CD4-positive, alpha-beta T cell treated with Interleukin-10 for 1 hour (primary cell): ENCODE results near the gene BCL3.

ENCODE experiments used
- DNase-seq: peaks from one replicate; pipeline ENCODE4 v3.0.0-alpha.2; 2020

The BCL3 gene

DNA sequence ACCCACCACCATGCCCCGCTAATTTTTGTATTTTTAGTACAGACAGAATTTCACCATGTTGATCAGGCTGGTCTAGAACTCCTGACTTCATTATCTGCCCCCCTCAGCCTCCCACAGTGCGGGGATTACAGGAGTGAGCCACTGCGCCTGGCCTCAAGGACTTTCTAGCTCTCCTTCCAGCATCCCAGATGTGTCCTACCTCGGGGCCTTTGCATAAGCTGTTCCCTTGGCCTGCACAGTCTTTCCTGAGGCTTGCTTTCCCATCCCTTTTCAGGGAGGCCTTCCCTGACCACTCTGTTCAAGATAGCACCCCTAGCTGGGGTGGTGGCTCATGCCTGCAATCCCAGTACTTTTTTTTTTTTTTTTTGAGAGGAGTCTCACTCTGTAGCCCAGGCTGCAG is 46.1 kb downstream of the BCL3 start:
- DNase-seq, result no peak

DNA sequence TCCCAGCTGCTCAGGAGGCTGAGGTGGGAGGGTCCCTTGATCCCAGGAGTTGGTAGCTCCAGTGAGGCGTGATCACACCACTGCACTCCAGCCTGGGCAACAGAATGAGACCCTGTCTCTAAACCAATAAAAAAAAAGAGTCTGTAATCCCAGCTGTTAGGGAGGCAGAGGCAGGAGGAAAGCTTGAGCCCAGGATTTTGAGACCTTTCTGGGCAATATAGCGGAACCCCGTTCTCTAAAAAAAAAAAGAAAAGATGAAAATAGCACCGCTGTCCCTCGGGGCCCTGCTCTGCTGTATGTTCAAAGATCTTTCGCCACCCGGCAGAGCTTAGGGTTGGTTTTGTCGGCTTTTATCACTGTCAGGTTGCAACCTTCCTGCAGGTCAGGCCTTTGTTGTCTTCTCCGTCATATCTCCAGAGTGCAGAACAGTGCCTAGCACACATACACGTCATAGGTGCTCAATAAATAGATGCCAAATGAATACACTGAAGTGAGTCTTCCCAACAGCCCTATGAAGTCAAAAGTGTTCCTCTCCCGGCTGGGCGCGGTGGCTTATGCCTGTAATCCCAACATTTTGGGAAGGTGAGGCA is 47.0 kb downstream of the BCL3 start:
- no peak for DNase-seq

- no peak for DNase-seq
These were observed 48.2 kb downstream of the BCL3 start for GRCh38 chr19:44796701-44797115.

DNA sequence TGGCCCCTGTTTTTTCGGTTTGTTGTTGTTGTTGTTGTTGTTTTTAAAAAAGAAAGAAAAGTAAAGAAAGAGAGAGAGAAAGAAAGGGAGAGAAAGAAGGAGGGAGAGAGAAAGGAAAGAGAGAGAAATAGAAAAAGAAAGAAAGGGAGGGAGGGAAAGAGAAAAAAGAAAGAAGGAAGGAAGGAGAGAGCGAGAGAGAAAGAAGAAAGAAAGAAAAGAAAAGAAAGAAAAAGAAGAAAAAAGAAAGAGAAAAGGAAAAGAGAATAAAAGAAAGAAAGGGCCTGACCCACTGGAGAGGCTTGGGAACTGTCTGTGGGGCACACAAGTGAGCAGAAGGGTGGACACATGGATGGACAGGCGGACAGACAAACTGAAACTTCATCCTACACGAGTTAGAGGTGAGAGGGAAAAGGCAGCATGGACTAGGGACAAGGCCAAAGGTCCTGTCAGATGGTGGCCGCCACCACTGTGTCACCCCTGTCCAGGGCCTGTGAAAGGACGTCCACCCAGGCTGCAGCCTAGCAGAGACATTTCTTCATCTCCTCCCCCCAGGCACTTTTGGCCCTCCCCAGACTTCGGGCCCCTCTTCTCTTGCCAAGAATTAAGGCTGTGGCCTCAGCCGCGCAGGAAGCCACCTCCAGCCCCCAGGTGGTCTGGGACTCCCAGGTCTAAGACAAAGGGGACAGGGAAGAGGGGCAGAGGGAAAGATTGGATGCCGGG is 51.3 kb downstream of the BCL3 start:
- no peak for DNase-seq

DNA sequence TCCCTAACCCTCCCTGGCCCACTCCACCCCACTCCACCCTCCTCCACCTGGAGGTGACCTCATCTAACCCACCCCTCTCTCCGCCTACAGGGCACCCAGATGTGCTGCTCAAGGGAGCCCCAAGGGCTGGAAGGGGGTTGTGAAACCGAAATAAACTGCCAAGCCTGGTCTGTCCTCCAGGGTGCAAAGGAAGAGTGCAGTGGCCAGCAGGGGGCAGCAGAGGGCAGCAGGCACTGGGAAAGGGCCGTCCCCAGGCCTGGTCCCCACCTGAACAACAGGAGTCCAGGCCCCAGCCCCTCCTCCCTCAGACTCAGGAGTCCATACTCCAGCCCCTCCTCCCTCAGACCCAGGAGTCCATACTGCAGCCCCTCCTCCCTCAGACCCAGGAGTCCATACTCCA is 52.0 kb downstream of the BCL3 start:
- peak; percentile 78 for DNase-seq

- DNase-seq, result no peak
These were observed 55.2 kb downstream of the BCL3 start for GRCh38 chr19:44803442-44804428.

GRCh38 chr19:44806291-44806690 is 57.8 kb downstream of the BCL3 start:
- no peak for DNase-seq

DNA sequence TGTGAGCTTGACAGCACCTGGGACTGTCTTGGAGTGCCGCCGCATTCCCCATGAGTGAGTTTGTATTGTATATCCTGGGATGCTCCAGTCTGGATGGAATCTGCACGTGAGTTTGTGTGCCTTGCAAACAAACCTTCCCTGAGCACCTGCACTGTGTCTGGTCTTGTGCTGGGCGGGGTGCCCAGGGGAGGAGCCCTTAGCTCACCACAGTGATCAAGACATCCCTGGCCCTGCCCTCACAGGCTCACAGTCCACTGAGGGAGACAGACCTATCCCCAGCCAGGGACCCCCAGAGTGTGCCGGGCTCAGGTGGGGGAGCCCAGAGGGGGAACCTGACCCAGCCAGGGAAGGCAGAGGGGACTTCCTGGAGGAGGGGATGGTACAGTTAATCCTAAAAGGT is 58.7 kb downstream of the BCL3 start:
- no peak for DNase-seq

GRCh38 chr19:44807652-44808462 is 59.3 kb downstream of the BCL3 start:
- no peak for DNase-seq

- no peak for DNase-seq
These were observed 60.2 kb downstream of the BCL3 start, which contains the start of gene BCAM for GRCh38 chr19:44808463-44809371. TSS of gene BCAM (plus strand) at chr19:44809103. CDS start at chr19:44809125, 22 bp downstream.
